ENCODE data around the gene PRPF31.

The PRPF31 gene

GRCh38 chr19:54107876-54108490 lies 7.6 kb upstream of the PRPF31 start:
- peak; percentile 13 for DNase-seq

DNA sequence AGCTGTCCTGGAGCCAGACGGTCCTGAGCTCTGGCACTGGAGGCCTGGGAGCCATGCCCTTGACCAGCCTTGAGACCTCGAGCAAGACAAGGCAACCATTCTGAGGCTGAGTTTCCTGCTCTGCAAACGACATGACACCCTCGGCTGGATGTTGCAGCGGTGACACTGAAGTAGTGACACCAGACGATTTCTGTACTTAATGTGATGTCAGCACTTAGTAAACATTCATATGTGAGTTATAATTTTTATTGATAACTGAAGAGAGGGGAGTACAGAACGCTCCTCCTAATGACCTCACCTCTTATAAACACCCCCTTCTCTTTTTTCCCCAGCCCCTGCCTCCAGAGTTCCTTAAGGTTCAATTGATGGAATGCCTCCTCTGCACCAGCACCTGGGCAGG lies 7.1 kb upstream of the PRPF31 start:
- no peak for DNase-seq

- DNase-seq = no peak
Observed at GRCh38 chr19:54109651-54110050, 5.9 kb upstream of the PRPF31 start.

GRCh38 chr19:54114340-54115108 lies 1.0 kb upstream of the PRPF31 start:
- no peak for DNase-seq

GRCh38 chr19:54121259-54121658 lies 5.7 kb downstream of the PRPF31 start:
- DNase-seq = no peak

GRCh38 chr19:54123682-54124081 lies 8.1 kb downstream of the PRPF31 start:
- DNase-seq = no peak

- no peak for DNase-seq
Observed at GRCh38 chr19:54124393-54124792, 8.8 kb downstream of the PRPF31 start.

- no peak for DNase-seq
Observed at GRCh38 chr19:54125713-54126112, 10.2 kb downstream of the PRPF31 start.

DNA sequence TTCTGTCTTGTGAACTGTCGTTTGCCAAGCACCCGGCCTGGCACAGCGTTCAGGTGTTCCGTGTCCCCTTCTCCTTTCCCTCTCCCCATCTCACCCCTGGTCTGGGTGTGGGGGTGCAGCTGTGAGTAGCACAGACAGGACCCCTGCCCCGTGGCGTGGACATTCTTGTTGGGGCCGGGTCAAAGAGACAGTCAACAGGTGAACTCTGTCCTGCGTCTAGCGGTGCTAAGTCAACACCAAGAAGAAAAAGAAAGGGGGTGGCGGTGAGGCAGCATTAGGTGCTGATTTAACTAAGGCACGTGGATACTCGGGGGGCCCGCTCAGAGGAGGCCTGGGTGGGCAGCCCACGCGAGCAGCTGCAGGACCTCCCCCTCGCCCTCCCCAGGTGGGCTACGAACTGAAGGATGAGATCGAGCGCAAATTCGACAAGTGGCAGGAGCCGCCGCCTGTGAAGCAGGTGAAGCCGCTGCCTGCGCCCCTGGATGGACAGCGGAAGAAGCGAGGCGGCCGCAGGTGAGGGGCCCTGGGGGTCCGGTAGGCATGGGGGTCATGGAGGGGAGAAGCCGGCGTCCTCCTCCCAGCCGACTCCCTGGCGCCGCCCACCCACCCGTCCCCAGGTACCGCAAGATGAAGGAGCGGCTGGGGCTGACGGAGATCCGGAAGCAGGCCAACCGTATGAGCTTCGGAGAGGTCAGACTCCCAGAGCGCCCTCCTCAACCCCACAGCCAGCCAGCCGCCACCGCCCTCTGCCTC lies 12.3 kb downstream of the PRPF31 start:
- DNase-seq = no peak

DNA sequence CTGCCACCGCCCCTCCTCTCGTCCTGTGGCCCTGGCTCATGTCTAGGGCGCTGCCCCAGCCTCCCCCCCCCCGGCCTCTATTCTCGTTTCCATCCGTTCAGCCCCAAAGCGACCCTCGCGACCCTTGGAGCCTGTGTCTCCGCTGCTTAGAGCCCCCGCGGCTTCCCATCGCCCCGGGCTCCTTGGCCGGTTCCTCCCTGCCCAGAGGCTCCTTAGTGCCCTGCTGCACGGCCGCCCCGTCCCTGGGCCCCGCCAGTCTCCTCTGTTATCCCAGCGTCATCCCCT lies 12.8 kb downstream of the PRPF31 start:
- DNase-seq = no peak

DNA sequence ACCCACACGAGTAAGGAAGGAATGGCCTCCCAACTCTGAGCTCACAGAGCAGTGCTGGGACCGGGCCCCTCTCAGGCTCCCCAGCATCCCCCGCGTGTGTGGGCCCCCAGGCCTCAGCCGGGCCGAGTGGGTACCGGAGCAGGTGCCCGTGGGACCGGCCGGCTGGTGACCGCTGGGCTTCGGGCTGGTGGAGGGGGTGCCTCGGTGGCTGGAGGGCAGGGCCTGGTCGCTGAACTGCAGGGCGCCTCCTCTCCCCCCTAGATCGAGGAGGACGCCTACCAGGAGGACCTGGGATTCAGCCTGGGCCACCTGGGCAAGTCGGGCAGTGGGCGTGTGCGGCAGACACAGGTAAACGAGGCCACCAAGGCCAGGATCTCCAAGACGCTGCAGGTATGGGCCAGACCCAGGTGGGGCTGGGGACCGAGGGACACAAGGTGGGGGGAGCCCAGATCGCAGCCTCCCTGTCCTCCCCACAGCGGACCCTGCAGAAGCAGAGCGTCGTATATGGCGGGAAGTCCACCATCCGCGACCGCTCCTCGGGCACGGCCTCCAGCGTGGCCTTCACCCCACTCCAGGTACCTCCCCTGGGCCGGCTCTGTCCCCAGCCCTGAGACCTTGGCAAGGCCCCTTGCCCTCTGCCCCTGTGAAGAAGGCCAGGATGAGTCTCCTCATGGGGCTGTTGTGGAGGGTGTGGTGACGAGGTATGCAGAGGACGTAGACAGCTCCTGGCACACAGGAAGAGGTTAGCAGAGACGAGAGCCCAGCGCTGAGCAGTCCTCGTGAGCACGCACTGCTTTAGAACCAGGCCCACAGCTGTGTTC lies 13.5 kb downstream of the PRPF31 start:
- DNase-seq = no peak

GRCh38 chr19:54129617-54129996 lies 14.1 kb downstream of the PRPF31 start:
- no peak for DNase-seq

DNA sequence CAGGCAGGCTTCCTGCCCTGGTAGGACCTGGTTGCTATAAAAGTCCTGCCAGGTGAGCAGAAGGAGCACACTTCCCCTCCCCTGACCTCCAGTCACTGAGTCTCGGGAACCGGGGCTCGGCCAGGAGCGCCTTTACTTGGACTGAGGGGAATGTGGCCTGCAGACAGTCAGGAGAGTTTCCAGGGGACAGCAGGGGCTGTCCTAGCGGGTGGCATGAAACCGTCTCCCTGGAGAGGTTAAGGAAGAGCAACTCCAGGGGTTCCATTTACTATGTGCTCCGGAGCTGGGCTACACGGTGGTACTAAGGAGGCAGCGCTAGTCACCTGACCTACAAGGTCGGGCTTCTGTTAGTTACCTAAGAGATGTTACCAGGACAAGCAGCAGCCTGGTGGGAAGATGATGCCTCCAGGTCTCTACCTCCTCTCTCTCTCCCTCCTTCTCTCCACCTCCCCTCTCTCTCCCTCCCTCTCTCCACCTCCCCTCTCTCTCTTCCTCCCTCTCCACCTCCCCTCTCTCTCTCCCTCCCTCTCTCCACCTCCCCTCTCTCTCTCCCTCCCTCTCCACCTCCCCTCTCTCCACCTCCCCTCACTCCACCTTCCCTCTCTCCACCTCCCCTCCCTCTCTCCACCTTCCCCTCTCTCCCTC lies 17.9 kb downstream of the PRPF31 start:
- no peak for DNase-seq

GRCh38 chr19:54133957-54134590 lies 18.5 kb downstream of the PRPF31 start:
- no peak for DNase-seq

GRCh38 chr19:54136086-54136863 lies 20.7 kb downstream of the PRPF31 start:
- no peak for DNase-seq

DNA sequence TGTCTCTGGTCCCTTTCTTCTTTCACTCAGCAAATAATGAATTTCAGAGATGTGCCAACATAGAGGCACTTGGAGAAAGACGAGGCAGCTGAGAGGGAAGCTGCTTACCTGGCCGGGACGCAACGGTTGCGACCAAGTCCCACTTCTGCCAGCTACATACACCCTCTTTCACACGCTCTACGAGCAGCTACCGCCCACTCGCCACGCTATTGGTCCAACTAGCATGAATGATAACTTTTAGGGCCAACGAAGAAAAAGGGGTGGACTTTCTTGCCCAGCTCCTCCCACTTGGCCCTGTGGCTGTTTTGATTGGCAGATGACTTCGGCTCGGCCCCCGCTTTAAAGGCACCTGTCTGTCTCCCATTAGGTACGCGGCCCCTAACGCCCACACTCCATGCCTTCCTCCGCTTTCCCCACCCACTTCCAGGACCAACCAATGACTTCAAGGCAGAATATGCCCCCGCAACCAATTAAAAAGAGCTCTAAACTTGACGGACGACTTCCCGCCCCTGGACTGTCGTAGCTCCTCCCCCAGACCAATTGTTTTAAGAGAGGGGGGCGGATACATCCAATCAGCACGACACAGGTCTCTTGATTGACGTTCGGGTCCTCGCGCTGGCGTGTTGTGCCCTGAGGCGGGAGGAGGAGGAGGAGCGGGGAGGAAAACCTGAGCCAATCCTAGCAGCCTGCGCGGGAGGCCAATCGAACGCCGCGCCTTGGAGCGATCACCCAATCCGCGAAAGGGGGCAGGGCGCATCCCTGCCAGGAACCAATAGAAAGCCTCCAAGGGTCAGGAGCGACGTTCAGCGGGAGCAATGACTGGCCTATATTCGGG lies 21.5 kb downstream of the PRPF31 start:
- DNase-seq = peak; percentile 100

DNA sequence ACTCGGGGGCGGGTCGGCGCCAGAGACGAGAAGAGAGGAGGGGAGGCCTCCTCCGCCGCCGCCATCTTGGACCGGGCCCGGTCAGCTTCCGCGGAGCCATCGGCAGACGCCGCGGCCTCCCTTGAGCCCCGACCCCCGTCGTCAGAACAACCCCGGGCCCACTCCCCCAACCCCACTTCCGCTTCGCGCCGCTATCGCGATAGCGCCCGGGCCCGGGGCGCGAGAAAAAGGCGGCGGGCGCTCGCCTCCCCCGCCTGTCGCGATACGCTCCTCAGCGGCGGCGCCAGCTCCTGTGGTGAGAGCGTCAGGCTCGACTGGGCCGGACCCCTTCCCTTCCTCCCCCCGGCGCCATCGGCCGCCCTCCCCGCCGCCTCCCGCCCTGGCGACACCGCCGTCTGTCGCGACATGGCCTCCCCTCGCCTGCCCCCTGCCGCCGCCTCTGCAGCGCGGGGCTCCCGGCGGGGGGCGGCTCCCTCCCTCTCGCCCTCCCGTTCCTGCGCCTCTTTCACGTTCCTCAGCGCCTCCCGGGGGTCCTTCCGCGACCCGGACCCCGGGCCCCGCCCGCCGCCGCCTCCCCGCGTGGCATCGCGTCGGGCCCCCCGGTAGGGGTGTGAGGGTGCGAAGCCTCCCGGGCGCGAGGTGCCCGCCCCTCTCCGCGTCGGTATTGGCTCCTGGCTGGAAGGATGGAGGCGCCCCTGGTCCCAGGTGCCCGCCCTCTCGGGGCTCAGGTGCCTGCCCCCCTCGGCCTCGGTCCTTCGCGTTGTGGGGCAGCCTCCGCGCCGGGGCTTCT lies 22.3 kb downstream of the PRPF31 start, which contains the start of gene CNOT3:
Gene CNOT3 (plus strand): TSS at position 64 of the 790 bp plus-strand sequence. CDS start 5,217 bp downstream, outside the sequence.
- no peak for DNase-seq

GRCh38 chr19:54138489-54139256 lies 23.1 kb downstream of the PRPF31 start:
- DNase-seq = no peak

- no peak for DNase-seq
Observed at GRCh38 chr19:54141356-54141755, 25.8 kb downstream of the PRPF31 start.

All from femur (tissue), 1 donor.